M059J (cell line): ENCODE results near the gene MTMR6. TPM values are rescaled to one million over a fixed set of nuclear protein-coding genes. Genes with fewer than 3 reads are reported as not detected.

Experiments used
- DNase-seq: peaks from one replicate; pipeline ENCODE4 v3.0.0-alpha.2; 2012; ENCODE audit warnings: low read depth
- total RNA-seq: library from RNA; depleted of rRNA; stranded (reverse); fragments of >200 nt; shearing (Covaris generic); gene quantifications from 2 replicates; pipeline ENCODE4 v1.2.3, GENCODE V29; 2014; rRNA removed

Gene MTMR6
- 20.3 and 20.9 TPM in 2 replicates for total RNA-seq

GRCh38 chr13:25286969-25287961 lies at the start of gene MTMR6:
TSS of gene MTMR6 (minus strand) at chr13:25287488. CDS start at chr13:25287247, 241 bp downstream.
- peak; percentile 77 for DNase-seq

- no peak for DNase-seq
Measured at GRCh38 chr13:25335856-25336255, 48.6 kb upstream of the MTMR6 start.

GRCh38 chr13:25330541-25330940 lies 43.3 kb upstream of the MTMR6 start:
- peak; percentile 19 for DNase-seq

- peak; percentile 47 for DNase-seq
Measured at GRCh38 chr13:25329706-25330105, 42.4 kb upstream of the MTMR6 start.

GRCh38 chr13:25324100-25324499 lies 36.8 kb upstream of the MTMR6 start:
- no peak for DNase-seq

DNA sequence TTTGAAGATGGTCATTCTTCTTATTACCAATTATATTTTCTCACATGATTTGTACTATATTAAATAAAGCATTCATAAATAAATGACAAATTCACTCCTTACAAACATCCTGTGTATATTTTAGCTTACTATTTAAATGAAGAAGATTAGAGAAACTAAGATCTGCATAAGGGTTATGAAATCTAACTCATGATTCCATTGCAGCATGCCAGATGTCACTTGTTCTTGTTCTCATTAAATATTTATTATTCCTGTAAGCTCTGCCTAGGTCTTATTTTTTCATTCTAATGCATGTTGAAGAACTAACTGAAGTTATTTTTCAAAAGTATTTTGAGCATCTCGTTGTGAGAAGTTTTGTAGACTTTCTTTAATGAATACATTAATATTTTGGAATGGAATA lies 32.5 kb upstream of the MTMR6 start:
- no peak for DNase-seq

- peak; percentile 25 for DNase-seq
Measured at GRCh38 chr13:25318946-25319345, 31.7 kb upstream of the MTMR6 start.

DNA sequence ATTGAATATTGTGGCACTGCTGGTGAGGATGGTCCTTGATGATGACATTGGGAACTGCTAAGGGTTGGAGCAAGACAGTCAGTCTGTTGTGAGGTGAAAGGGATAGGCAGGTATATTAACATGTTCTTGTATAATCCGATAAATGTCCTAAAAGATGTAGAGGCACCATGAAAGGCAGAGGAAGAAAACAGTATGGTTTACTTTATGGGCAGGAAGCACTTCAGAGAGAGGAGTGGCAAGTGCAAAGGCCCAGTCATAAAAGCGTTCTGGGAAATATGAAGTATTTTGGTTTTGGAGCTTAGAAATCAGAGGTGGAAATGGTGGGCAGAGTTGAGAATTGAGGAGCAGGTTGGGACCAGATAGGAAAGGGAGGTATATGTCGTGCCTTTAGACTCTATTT lies 23.6 kb upstream of the MTMR6 start:
- DNase-seq = no peak

GRCh38 chr13:25306671-25307464 lies 19.6 kb upstream of the MTMR6 start:
- DNase-seq = no peak

DNA sequence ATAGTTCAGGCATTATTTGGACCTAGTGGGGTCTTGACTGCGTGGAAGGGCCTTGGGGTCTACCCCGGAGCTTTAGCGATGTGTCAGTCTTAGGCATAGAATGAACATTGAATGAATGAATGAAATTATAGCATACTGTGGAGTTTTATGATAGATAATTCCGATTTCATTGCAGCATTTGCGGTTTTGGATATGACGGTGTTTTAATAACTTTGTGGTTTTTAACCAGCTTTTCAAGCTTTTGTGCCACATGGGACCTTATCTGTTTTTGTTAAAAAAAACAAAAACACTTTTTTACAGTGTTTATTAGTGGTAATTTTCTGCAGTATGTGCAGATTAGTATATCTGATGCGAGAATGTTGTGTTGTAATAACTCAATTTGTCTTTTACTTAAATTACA lies 14.8 kb upstream of the MTMR6 start:
- DNase-seq = no peak

GRCh38 chr13:25301347-25302113 lies 14.2 kb upstream of the MTMR6 start, which contains the start of gene NUP58:
TSS of gene NUP58 (plus strand) at chr13:25301625. CDS start at chr13:25301774, 149 bp downstream.
- DNase-seq = peak; percentile 91

- no peak for DNase-seq
Measured at GRCh38 chr13:25300861-25301346, 13.6 kb upstream of the MTMR6 start.

DNA sequence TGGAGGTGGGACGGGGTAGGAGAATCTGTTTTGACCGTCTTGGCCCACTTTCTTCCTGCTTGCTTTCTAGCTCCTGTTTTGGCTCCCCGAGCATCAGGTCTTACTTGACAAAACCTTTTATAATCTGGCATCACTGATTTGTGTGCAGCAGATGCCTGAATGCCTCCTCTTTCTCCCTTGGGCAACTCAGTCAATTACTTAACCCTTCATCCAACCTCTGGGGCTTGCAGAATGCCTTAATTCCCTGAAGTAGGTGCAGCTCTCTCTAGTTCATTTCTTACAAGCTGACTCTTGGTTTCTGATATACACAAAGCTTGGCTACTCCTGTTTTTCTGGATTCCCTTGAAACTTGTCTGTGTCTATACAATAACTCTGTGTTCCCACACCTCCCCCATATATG lies 8.4 kb upstream of the MTMR6 start:
- DNase-seq = no peak

GRCh38 chr13:25295228-25295627 lies 7.9 kb upstream of the MTMR6 start:
- DNase-seq = no peak

GRCh38 chr13:25292301-25292700 lies 5.0 kb upstream of the MTMR6 start:
- peak; percentile 10 for DNase-seq

DNA sequence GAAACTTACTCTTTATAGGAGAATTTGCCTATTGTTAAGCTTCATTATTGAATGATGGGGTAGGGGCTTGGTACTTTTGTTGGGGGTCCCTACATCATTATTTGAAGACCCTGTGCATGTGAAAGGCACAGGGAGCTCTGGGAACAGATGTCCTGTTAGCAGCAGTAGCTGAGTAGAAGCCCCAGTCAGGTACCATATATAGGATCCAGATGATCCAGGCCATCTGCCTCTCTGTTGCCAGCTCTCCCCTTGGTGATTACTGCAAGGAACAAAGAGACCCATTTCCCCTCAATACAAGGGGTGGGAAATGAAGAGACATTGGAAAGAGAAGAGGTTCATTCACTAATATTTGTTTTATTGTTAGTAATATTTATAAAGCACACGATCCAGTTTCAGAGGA lies 4.4 kb upstream of the MTMR6 start:
- DNase-seq = no peak

- DNase-seq = no peak
Measured at GRCh38 chr13:25288966-25289365, 1.7 kb upstream of the MTMR6 start.

- peak; percentile 60 for DNase-seq
Measured at GRCh38 chr13:25286308-25286968, 850 bp downstream of the MTMR6 start.

DNA sequence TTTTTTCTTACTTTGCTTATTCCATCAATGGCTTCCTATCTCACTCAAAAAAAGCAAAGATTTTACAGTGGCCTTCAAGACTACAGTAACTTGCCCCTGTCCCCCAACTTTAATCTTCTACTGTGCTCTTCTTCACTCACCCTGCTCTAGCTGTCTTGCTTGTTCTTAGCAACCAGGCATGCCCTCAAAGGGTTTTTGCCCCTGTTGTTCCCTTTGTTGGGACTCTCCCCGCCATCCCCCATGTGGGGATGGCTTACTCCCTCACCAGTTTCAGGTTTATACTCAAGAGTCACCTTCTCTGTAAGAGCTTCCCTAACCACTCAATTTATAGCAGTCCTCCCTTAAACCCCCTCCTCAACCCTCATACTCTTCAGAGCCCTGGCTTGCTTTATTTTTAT lies 5.4 kb downstream of the MTMR6 start:
- DNase-seq = no peak

- DNase-seq = peak; percentile 26
Measured at GRCh38 chr13:25281193-25281934, 5.9 kb downstream of the MTMR6 start.
